NCI-H510A (cell line): Measurements from ENCODE around the gene TMPRSS11E.
"Not testable (repeated sequence)": the region's sequence is repeated elsewhere in the genome, so short reads cannot be mapped to it uniquely, and the experiment has no call there.

Experiments
- DNase-seq: peaks from one replicate; lab custom pipeline; 2025; lab: John Stamatoyannopoulos, UW

TMPRSS11E gene, protein sequence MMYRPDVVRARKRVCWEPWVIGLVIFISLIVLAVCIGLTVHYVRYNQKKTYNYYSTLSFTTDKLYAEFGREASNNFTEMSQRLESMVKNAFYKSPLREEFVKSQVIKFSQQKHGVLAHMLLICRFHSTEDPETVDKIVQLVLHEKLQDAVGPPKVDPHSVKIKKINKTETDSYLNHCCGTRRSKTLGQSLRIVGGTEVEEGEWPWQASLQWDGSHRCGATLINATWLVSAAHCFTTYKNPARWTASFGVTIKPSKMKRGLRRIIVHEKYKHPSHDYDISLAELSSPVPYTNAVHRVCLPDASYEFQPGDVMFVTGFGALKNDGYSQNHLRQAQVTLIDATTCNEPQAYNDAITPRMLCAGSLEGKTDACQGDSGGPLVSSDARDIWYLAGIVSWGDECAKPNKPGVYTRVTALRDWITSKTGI

DNA sequence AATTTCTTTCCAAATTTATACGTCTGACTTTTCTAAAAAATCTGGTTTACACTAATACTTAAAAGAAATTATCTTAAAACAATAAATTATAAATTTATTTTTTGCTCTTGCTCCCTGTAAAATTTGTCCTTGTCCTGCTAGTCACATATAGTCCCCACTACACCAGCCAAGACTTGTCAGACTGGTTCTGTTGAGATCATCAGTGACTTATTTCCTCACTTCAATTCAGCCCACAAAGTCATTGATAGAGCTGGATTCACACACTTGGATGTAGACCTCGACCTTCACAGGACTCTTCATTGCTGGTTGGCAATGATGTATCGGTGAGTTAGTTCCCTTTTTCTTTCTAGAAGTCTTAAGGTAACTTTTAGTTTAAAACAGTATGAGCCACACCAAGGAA lies at the start of gene TMPRSS11E:
TSS of gene TMPRSS11E (plus strand) at position 263 of the 400 bp plus-strand sequence. CDS start at position 313, 50 bp downstream.
- peak; percentile 41 for DNase-seq

DNA sequence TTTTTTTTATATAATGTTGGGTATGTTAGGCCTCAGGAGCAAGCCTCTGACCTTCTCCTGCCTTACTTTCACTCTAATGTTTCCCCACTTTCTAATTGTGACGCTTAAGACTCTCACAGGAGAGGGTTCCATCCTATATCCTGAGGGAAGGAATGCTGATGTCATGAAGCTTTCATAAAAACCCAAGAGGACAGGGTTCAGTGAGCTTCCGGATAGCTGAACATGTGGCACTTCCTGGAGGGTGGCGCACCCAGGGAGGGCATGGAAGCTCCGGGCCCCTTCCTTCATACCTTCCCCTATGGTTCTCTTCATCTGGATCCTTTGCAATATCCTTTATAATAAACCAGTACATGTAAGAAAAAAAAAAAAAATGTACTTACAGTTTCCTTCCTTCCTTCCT lies 48.0 kb upstream of the TMPRSS11E start:
- no peak for DNase-seq

DNA sequence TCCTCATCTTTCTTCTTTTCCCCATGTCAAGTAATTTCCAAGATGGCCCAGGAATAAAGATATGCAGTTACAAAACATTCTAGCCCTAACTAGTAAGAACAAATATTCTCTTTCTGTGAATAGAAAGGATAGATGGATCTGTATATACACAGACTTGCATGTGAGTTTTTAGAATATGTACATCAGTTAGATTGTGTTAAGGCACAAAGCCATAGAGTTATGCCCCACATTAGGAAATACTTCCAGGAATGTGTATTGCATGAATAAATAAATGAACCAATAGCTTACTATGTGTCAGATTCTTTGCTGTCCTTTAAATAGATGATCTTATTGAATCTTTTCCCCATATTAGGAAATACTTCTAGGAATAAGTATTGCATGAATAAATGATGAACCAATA lies 46.0 kb upstream of the TMPRSS11E start:
- no peak for DNase-seq

DNA sequence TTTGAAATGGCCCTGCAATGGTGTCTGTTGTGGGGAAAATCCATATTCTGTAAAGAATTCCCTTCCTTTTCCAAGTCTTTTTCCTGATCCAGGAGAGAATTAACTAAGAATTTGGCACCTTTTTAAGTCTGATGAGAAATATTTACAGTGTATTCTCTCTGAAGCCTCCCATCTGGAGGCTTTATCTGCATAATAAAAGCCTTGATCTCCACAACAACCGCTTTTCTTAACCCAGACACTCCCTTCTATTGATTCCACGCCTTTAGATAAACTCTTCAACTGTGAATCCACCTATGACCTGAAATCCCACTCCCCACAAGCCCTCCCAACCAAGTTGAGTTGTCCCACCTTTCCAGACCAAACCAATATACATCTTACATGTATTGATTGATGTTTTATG lies 43.1 kb upstream of the TMPRSS11E start:
- no peak for DNase-seq

DNA sequence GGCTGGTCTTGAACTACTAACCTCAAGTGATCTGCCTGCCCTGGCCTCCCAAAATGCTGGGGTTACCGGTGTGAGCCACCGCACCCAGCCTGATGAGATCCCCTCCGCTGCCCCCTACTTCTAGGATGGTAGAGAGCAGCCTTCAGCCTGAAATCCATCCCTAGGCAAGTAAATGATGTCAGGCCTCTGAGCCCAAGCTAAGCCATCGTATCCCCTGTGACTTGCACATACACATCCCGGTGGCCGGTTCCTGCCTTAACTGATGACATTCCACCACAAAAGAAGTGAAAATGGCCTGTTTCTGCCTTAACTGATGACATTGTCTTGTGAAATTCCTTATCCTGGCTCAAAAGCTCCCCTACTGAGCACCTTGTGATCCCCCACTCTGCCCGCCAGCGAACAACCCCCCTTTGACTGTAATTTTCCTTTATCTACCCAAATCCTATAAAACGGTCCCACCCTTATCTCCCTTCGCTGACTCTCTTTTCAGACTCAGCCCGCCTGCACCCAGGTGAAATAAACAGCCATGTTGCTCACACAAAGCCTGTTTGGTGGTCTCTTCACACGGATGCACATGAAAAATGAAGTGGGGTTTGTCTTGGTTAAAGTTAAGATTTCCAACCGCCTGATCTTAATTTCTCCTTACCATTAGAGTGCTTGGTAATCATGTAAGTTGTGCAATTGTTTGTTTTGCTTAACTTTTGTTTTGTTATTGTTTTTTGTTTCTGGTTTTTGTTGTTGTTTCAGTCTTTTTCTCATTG lies 41.4 kb upstream of the TMPRSS11E start:
- not testable (repeated sequence) for DNase-seq

DNA sequence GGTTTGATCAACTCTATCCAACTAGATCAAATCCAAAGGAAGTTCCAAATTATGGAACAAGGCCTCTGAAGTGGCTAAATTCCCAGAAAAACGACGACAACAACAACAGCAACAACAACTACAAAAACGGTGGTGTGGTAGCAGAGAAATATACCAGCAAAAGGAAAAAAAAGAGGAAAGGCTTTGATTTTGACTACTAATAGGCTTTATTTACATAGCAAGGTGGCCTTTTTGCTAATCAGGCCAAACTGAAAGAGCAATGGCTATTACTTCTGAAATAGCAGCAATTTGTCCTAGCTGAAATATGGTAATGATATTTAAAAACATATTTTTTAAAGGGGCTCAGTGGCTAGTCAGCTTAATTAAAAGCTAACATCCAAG lies 40.8 kb upstream of the TMPRSS11E start:
- DNase-seq = no peak

DNA sequence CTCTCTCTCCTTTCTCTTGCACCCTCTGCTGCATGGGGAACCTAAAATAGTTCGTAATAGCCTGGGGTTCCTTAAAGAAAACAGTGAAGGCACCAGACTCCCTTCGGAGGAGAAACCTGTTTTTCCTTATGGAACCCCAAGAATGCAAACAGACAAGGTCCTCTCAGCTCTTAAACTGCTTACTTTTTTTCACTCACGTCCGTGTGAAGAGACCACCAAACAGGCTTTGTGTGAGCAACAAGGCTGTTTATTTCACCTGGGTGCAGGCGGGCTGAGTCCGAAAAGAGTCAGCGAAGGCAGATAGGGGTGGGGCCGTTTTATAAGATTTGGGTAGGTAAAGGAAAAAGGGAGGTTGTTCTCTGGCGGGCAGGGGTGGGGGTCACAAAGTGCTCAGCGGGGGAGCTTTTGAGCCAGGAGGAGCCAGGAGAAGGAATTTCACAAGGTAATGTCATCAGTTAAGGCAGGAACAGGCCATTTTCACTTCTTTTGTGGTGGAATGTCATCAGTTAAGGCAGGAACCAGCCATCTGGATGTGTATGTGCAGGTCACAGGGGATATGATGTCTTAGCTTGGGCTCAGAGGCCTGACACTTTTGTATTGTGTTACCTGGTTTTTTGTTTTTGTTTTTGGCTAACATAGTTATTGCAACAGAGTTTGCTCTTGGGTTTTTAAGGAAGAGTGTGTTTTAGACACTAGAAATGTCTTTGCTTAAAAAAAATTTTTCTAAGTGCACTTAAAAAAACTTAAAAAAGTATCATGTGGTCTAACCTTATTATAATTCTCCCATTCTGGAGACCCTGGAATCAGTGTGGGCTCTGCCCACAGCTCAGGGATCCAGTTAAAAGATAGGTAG lies 40.0 kb upstream of the TMPRSS11E start:
- DNase-seq = not testable (repeated sequence)

DNA sequence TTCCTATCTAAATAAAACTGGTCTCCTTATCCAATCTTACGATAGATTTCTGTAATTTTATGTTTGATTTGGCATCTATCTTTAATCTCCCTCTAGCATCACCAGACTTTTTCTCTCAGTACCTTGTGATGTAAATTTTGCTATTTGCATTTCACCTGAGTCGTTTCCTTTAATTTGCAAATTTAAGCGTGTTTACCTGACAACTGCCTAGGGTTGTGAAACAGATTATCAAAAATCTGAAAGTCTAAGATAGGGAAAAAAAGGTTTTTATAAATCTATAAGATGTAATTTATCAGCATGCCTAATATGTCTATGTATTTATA lies 39.4 kb upstream of the TMPRSS11E start:
- no peak for DNase-seq

DNA sequence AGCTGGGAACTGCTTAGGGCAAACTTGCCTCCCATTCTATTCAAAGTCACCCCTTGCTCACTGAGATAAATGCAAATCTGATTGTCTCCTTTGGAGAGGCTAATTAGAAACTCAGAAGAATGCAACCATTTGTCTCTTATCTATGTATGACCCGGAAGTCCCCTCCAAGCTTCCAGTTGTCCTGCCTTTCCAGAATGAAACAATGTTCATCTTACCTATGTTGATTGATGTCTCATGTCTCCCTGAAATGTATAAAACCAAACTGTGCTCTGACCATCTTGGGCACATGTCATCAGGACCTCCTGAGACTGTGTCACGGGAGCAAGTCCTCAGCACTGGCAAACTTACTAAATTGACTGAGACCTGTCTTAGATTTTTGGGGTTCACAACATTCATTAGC lies 37.1 kb upstream of the TMPRSS11E start:
- no peak for DNase-seq

DNA sequence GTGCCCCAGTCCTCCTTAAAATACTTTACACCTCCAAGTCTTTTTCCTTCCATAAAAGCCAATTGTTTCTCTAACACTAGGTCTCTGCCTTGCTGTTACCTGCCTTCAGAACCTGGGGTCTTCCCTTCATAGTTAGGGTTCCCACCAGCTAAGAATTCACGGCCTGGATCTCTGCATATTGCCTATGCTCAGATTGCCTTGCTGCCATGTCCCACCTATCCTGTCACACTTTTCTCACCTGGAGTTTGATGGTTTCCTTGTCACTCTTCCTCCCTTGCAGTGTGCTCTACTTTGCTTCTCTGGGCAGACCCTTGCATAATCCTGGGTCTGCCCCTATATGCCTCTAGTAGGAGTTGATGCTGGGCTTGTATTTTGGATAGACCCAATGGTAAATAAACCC lies 36.6 kb upstream of the TMPRSS11E start:
- DNase-seq = no peak

DNA sequence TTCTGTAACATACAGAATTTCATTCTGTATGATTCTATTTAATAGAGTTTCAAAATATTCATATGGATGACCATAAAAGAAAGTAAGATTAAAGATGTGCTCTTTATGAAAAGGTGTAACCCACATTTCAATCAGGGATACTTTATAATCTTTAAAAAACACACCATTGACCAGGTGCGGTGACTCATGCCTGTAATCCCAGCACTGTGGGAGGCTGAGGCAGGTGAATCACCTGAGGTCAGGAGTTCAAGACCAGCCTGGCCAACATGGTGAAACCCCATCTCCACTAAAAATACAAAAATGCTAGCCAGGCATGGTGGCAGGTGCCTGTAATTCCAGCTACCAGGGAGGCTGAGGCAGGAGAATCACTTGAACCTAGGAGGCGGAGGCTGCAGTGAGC lies 35.2 kb upstream of the TMPRSS11E start:
- DNase-seq = not testable (repeated sequence)

DNA sequence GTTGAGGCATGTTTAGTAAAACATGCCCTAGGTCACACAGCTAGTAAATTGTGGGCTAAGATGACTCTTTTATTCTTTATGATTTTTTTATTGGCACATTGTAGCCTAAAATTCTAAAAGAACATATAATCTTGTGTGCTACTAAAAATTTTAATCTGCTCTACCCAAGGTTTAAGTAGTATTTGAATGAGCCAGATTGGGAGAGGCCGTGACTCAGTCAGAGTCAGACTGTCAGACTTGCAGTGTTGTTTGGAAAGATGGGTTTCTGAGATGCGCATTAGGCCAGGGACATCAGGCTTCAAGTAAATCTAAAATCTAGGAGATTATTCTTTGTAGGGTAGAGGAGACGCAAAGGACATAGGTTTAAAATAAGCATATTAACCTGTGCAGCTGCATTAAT lies 30.7 kb upstream of the TMPRSS11E start:
- DNase-seq = no peak

DNA sequence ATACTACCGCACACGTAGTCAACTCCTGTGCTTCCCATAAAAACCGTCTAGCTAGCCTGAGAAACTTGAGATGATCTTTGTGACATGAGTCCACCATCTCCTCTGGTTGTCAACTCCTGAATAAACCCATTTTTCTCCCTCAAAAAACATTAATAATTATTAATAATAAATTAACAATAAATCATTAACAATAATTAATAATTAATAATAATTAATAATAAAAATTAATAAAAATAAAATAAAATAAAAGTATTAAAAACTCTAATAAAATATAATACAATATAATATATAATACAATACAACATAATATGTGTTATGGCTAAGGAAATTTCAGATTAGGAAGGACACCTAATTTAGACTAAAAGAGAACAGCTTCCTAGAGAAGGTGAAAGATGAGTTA lies 20.7 kb upstream of the TMPRSS11E start:
- DNase-seq = no peak

DNA sequence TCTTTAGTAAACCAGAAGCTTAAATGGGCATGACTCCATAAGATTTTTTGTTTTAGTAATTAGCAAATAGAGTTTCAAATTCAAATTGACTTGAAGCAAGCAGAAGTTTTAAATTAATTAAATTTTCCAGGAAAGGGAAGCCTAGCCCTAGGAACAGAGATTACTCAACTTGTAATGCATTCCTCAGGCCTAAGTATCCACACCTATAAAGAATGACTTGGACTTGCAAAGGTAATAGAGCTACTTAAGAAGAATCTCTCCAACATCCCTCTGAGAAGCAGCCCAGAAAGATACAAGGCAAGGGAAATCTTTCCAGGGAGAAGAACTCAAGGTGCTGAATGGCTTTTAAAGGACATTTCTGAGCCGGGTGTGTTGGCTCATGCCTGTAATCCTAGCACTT lies 16.9 kb upstream of the TMPRSS11E start:
- DNase-seq = no peak

DNA sequence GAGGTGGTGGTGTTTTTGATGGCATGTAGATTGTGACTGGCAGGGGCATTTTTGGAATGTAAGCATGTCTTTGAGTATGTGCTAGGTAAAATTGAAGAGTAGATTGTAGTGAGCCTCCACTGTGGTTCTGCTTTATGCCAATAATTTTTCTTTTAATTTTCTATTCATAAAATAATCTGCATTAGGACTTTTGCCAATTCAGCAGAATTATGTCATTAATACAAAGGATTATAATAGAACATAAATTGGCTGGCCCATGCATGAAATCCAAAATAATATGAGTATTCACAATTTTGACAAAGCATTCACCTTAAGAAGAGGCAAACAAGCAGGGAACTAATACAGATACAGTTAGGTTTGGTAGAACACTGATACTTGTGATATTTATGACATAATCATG lies 14.9 kb upstream of the TMPRSS11E start:
- DNase-seq = no peak

DNA sequence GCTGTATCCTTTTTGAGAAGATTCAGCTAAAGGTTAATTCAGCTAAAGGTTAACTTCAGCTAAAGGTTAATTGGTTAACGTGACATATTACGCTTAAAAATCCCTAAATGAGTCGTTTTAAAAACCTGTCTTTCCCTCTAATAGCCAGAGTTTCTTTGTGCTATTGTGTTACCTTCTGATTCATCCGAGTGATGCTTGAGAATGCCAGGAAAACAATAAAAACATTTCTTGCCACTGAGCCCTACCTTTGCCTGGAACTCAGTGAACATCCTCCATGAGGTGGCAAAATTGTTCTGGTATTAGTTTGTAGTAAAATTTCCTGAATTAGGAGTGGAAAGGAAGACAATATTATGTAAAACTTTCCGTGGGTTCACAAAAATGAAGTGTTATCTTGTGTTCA lies 13.7 kb upstream of the TMPRSS11E start:
- DNase-seq = no peak

DNA sequence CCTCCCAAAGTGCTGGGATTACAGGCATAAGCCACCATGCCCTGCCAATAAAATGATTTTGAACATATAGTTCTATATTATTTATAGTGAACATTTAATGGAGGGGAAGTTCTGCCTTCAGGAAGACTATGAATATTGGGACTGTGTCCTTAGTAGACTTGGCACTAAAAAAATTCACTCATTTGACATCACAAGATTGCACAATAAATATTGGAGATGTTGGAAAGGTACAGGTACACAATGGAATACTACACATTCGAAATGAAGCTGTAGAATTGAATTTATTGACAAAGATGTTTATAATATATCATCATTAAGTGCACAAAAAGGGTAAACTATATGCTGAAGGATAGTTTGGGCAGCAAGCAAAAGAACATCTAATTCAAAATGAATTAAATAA lies 13.0 kb upstream of the TMPRSS11E start:
- no peak for DNase-seq

DNA sequence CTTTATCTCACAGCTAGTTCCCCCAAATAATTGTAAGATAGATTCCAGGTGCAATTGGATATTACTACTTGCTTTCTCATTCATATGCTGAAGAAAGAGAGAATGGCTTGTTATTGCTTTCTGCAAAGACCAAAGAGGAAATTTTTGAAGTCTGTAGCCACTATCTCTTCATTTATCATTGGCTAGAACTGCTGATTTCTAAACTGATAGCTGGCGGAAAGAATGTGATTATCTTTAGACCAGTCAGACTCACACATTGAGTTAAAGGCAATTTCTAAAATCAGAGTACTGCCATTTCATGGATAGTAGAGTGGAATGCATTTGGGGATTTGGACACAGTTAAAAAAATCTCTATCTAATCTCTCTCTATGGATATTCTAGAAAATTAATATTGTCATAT lies 12.4 kb upstream of the TMPRSS11E start:
- DNase-seq = no peak

DNA sequence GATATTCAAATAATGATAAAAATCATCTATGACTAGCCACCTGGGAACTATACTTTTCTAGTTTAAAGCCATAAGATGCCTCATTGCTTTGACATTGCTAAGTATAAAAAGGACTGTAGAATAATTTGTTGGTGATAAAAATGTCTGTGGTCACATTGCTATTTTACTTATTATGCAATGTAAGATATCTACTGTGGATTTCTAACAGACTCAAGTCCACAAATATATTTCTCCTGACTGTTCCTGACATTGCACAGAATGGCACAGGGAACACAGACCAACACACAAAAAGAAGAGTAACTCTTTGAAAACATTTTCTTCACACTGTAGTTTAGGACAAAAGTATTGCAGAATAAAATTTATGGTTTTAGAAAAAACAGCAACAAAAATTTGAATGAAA lies 2.2 kb upstream of the TMPRSS11E start:
- no peak for DNase-seq

DNA sequence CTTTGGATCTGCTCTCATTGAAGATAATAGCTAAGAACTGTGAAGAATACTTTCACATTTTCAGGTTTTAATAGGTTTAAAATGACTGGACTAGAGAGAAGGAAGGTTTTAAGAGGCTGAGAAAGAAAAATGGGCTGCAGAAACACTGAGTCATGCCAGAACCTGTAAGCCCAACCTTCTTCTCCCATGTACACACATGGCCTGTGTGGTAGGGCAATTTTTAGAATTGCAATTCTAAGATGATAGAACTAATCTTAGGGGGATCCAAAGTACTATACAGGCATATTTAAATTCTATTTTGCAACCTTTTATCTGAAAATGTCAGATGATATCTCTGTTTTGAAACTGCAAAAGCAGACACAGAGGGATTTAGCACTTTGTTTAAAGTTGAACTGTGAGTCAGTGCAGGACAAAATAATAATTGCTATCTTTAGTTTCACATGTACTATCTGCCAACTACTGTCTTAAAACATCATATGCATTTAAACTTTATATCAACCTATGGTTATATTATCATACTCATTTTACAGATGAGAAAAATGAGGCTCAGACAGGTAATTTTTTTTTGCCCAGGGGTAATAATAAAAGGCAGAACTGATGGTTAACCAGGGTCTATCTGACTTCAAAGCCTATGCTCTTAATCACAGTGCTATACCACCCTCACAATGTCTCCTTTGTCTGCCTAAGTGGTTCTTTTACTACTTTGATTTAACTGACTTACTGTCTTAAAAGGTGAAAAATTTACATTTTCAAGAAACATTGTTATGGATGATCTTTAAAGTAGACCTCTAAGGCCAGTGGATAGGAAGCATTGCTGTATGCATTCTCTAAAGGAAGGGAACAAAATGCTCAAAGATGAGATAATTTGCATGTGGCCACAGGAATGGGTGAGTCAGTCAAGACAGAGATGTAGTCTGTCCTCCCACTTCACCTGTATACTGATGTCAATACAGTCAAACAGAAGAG lies 4.3 kb downstream of the TMPRSS11E start:
- no peak for DNase-seq

DNA sequence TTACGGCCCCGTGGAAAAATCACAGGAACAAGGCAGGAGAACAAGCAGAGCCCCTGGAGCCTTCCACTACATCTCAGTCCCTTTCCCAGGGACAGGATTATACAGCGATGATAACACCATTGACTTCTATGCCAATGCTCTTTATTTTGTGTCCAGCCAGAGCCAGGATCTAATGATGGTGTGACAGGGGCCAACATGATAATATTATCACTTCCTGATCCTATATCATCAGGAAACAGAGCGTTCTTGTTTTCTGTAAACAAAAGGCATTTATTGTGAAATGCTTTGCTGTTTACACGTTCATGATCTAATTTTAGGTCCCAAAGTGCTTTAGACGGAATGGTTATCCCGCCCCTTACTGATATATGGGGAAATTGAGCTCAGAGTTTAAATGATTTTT lies 12.8 kb downstream of the TMPRSS11E start:
- DNase-seq = no peak

DNA sequence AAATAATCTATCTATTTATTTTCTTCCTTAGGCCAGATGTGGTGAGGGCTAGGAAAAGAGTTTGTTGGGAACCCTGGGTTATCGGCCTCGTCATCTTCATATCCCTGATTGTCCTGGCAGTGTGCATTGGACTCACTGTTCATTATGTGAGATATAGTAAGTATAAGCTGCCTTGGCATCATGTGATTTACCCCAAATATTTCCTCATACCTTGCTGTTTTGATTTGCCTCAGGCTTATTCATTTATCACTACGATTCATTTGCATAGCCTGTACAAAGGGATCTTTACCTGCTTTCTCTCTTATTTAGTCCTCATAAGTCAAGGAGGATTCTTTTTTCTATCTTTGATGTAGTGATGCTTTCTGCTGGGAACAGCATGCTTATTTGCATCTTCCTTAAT lies 14.5 kb downstream of the TMPRSS11E start:
- no peak for DNase-seq
